Esophagus squamous epithelium (tissue), 5 donors: Measurements from ENCODE around the gene TMEM132D. TPM values are rescaled to one million over a fixed set of nuclear protein-coding genes. Genes with fewer than 3 reads are reported as not detected.

ENCODE experiments used
- DNase-seq: peaks from one replicate; lab custom pipeline; 2025; lab: John Stamatoyannopoulos, UW
- H3K27ac ChIP-seq, 4 donors: fragments of 200-600 bp; sonication (generic); one replicate each; pipeline ENCODE4 v1.5.1; 2016 to 2019; ENCODE audit warnings: mild to moderate bottlenecking in 1 of 4
- H3K27me3 ChIP-seq, 4 donors: fragments of 200-600 bp; sonication (generic); 1 replicate in 3 of 4; 2 replicates in 1 of 4; pipeline versions ENCODE4 v1.5.1 to v1.6.0; 2017 to 2021; ENCODE audit warnings: antibody characterized with exemption in 1 of 4
- H3K36me3 ChIP-seq, 3 donors: fragments of 200-600 bp; sonication (generic); one replicate each; pipeline ENCODE4 v1.5.1; 2016 to 2019
- H3K4me1 ChIP-seq, 3 donors: fragments of 200-600 bp; sonication (generic); one replicate each; pipeline ENCODE4 v1.5.1; 2017 to 2019
- H3K4me3 ChIP-seq, 4 donors: fragments of 200-600 bp; sonication (generic); 1 replicate in 3 of 4; 2 replicates in 1 of 4; pipeline ENCODE4 v1.5.1; 2016 to 2019; ENCODE audit warnings: mild to moderate bottlenecking in 2 of 4, moderate library complexity in 1 of 4
- H3K9me3 ChIP-seq, 3 donors: fragments of 200-600 bp; sonication (generic); one replicate each; pipeline ENCODE4 v1.5.1; 2016 to 2019
- CTCF ChIP-seq, 6 experiments: fragments of 450-650 bp in 4 of 6; fragments of 200-600 bp in 2 of 6; sonication (generic) in 2 of 6; IDR thresholded peaks; one replicate each; pipeline ENCODE4 v1.5.1; 2016 to 2019; ENCODE audit warnings: antibody characterized with exemption in 6 of 6, mild to moderate bottlenecking in 4 of 6, moderate library complexity in 4 of 6
- POLR2A ChIP-seq, 4 donors: fragments of 450-650 bp; IDR thresholded peaks; one replicate each; pipeline ENCODE4 v1.6.1; 2017; ENCODE audit warnings: antibody characterized with exemption in 4 of 4, mild to moderate bottlenecking in 4 of 4, moderate library complexity in 3 of 4
- WGBS, 2 donors: methylation state at CpG; one replicate each; pipeline ENCODE4 v1.1.5; 2018; 5-methylcytosine and 5-hydroxymethylcytosine counted together
- intact Hi-C: fragments of 100-400 bp; cut with DNase I; formaldehyde crosslinking; loops from one replicate; pipeline ENCODE4 v1.15.0; 2022
- total RNA-seq, 4 donors: library from RNA; depleted of rRNA; stranded (reverse); fragments of >200 nt; gene quantifications; one replicate each; pipeline ENCODE4 v1.1.0, GENCODE V29; 2016
- donor health status: DM: yes; HTN: yes; CAD: no.

Gene TMEM132D
- total RNA-seq, 4 donors from 2014 or later, result not detected

DNA sequence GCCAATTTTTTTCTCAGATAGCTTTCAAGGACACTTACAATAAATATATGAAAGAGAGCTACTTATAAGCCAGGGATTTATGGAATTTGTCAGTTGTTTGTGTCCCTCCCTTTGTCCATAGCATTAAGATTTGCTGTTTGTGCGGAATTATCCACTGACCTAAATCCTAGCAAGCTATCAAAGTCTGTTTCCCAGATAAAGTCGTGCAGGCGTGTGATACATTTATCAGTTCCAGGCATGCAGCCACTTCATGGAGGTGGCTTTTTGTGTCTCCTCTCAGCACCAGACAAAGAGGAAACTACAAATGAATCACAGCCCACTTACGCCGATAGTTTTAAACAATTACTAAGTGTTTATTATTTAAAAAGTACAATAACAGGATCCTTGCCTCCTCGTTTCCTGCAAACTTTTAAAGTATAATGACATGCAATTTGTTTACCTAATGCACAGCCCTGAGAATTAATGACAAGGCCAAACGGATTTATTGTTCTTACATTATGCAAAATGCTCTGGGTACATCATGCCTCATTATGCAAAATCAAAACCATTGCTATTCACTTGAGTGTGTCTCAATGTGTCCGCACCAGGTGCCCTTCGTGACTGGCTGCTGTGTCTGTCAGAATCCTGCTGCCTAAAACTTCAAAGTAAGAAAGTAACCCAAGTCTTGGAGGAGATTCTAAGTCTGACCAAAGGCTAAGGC lies 627.3 kb downstream of the TMEM132D start:
- WGBS, 2 donors, result 29 to 35% methylated on average over 9 of the region's 9 CpGs
- no peaks in the 10 kb centered on the region for H3K4me1 ChIP-seq
- no peak overlapping the region for H3K27ac ChIP-seq
- intact Hi-C loops, result no loop called here
- no peak for DNase-seq
- no peaks in the 10 kb centered on the region for H3K27me3 ChIP-seq
- H3K4me3 ChIP-seq, result no peak overlapping the region
- no peak for TF ChIP-seq POLR2A (IDR thresholded peaks at IDR 0.05)
- no peak for TF ChIP-seq CTCF (IDR thresholded peaks at IDR 0.05)
- no peaks in the 10 kb centered on the region for H3K36me3 ChIP-seq
- peaks cover 0 to 8% (median 0%) of the 10 kb centered on the region in 3 donors for H3K9me3 ChIP-seq

GRCh38 chr12:129269756-129270495 lies 633.9 kb downstream of the TMEM132D start:
- 63 to 65% methylated on average over 16 of the region's 16 CpGs for WGBS, 2 donors
- Histone ChIP-seq H3K4me1 (no peaks in the 10 kb centered on the region), H3K27me3 (no peaks in the 10 kb centered on the region), H3K4me3 (no peak overlapping the region), H3K36me3 (no peaks in the 10 kb centered on the region), H3K9me3 (peaks cover 0 to 30% (median 0%) of the 10 kb centered on the region in 3 donors), H3K27ac (no peak overlapping the region)
- no peak for DNase-seq
- TF ChIP-seq POLR2A (IDR thresholded peaks at IDR 0.05) (no peak), CTCF (IDR thresholded peaks at IDR 0.05) (no peak)
- intact Hi-C loops, result no loop called here

DNA sequence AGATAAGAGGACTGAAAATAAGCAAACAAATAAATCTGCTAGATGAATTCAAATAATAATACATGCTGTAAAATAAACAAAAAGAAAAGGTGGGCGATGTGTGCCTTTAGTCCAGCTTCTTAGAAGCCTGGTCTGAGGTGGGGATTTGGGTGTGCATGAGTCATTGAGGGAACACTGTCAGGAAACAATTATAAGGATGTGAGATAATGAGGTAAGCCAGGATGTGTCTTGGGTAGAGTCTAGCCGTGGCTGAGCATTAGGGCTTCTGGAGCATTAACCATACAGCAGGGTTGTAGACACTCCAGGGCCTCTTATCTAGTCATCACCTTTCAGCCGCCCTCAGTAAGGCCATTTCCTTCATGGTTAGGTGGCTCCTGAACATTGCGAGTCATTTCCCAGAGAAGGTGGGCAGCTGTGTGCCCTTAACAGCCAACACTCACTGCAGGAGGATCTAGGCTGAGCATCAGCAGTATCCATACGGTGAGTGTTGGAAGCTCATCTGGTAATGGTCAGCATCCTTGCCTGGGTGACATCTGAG lies 645.0 kb downstream of the TMEM132D start:
- intact Hi-C loops, result no loop called here
- Histone ChIP-seq H3K9me3 (peaks cover 0 to 31% (median 0%) of the 10 kb centered on the region in 3 donors), H3K4me1 (no peaks in the 10 kb centered on the region), H3K4me3 (no peak overlapping the region), H3K36me3 (no peaks in the 10 kb centered on the region), H3K27me3 (no peaks in the 10 kb centered on the region), H3K27ac (no peak overlapping the region)
- WGBS, 2 donors, result 45 to 73% methylated on average over 3 to 5 of the region's 5 CpGs
- TF ChIP-seq CTCF (IDR thresholded peaks at IDR 0.05), result no peak
- TF ChIP-seq POLR2A (IDR thresholded peaks at IDR 0.05), result no peak
- no peak for DNase-seq

- peaks cover 0 to 18% (median 0%) of the 10 kb centered on the region in 3 donors for H3K9me3 ChIP-seq
- H3K4me1 ChIP-seq, result no peaks in the 10 kb centered on the region
- TF ChIP-seq POLR2A (IDR thresholded peaks at IDR 0.05), result no peak
- no peak for DNase-seq
- no peak overlapping the region for H3K4me3 ChIP-seq
- no peak overlapping the region for H3K27ac ChIP-seq
- intact Hi-C loops, result no loop called here
- H3K36me3 ChIP-seq, result no peaks in the 10 kb centered on the region
- H3K27me3 ChIP-seq, result no peaks in the 10 kb centered on the region
- WGBS, 2 donors, result 75 to 78% methylated on average over 2 of the region's 3 CpGs
These were observed 646.3 kb downstream of the TMEM132D start for GRCh38 chr12:129257524-129257923.

- H3K27ac ChIP-seq, result no peak overlapping the region
- no peaks in the 10 kb centered on the region for H3K27me3 ChIP-seq
- H3K36me3 ChIP-seq, result no peaks in the 10 kb centered on the region
- no peaks in the 10 kb centered on the region for H3K4me1 ChIP-seq
- H3K9me3 ChIP-seq, result no peaks in the 10 kb centered on the region
- TF ChIP-seq CTCF (IDR thresholded peaks at IDR 0.05), result no peak
- TF ChIP-seq POLR2A (IDR thresholded peaks at IDR 0.05), result no peak
- WGBS, 2 donors, result 63 to 67% methylated on average over 2 of the region's 2 CpGs
- intact Hi-C loops, result no loop called here
- no peak for DNase-seq
- no peak overlapping the region for H3K4me3 ChIP-seq
These were observed 657.2 kb downstream of the TMEM132D start for GRCh38 chr12:129246630-129247029.
